Prostate gland (tissue), 2 donors: ENCODE measurements around the gene GOLGA6C.
"Not testable (repeated sequence)": the region's sequence is repeated elsewhere in the genome, so short reads cannot be mapped to it uniquely, and the experiment has no call there.

Experiments used
- POLR2A ChIP-seq: fragments of 450-650 bp; IDR thresholded peaks from one replicate; pipeline ENCODE4 v1.6.1; 2016; ENCODE audit warnings: antibody characterized with exemption, mild to moderate bottlenecking
- TF ChIP-seq, protein P1 (sequence below), 4 experiments: fragments of 200-600 bp in 2 of 4; fragments of 450-650 bp in 2 of 4; sonication (generic) in 2 of 4; IDR thresholded peaks; 1 replicate in 3 of 4; 2 replicates in 1 of 4; pipeline ENCODE4 v1.5.1; 2016 to 2019; ENCODE audit warnings: antibody characterized with exemption in 4 of 4, mild to moderate bottlenecking in 2 of 4, moderate library complexity in 2 of 4

DNA sequence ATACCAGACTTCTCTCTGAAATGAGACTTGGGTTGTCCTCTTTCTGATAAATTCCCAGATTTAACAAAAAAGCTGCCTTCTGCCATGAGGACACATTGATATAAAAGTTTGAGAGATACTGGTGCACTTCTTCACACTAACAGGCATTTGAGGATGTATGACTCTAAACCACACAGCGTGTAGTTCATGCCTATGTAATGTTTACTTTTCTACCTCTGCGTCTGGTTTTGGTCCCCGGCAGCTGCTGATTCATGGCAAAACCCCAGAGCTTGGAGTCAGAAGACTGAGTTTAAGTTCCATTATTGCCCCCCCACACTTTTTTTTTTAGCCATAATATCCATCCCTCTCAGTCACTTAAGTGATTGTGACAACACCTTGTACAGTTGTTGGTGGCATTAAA lies 26.0 kb downstream of the GOLGA6C start:
- not testable (repeated sequence) for TF ChIP-seq POLR2A
- TF ChIP-seq, protein P1, sequence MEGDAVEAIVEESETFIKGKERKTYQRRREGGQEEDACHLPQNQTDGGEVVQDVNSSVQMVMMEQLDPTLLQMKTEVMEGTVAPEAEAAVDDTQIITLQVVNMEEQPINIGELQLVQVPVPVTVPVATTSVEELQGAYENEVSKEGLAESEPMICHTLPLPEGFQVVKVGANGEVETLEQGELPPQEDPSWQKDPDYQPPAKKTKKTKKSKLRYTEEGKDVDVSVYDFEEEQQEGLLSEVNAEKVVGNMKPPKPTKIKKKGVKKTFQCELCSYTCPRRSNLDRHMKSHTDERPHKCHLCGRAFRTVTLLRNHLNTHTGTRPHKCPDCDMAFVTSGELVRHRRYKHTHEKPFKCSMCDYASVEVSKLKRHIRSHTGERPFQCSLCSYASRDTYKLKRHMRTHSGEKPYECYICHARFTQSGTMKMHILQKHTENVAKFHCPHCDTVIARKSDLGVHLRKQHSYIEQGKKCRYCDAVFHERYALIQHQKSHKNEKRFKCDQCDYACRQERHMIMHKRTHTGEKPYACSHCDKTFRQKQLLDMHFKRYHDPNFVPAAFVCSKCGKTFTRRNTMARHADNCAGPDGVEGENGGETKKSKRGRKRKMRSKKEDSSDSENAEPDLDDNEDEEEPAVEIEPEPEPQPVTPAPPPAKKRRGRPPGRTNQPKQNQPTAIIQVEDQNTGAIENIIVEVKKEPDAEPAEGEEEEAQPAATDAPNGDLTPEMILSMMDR (IDR thresholded peaks at IDR 0.05), result not testable (repeated sequence)
